Endothelial cell of umbilical vein (primary cell): ENCODE results near the gene MYO16. TPM values are rescaled to one million over a fixed set of nuclear protein-coding genes. Genes with fewer than 3 reads are reported as not detected.

Source experiments
- BruUV-seq: library from RNA; stranded (reverse); fragments of 400-500 nt; replicated peaks from 2 replicates; lab custom pipeline; 2021; lab: Mats Ljungman, UMichigan
- CTCF ChIA-PET: fragments of 300-600, 350-600 bp; sonication (Branson Sonifier 250); formaldehyde crosslinking; loops from one replicate; lab custom pipeline; 2021; ENCODE audit warnings: antibody characterized with exemption, inconsistent platforms; lab: Charles Lee
- POLR2A ChIA-PET: fragments of 300-600, 350-600 bp; sonication (Branson Sonifier 250); formaldehyde crosslinking; loops from one replicate; lab custom pipeline; 2021; ENCODE audit warnings: antibody characterized with exemption, inconsistent platforms; lab: Charles Lee
- DNase-seq: peaks from one replicate; pipeline ENCODE4 v3.0.0-alpha.2; 2011; ENCODE audit warnings: low read depth, low spot score
- FAIRE-seq: peaks from 2 replicates; lab custom pipeline; 2011; peaks lifted over from hg19 to GRCh38; lab: Jason Lieb, UNC
- H2AFZ ChIP-seq: 2 replicates; pipeline ENCODE4 v1.6.0; 2012; ENCODE audit warnings: low read depth, low read length, control low read depth, inconsistent platforms
- H3K27ac ChIP-seq: 2 replicates; pipeline ENCODE4 v1.5.1; 2011; ENCODE audit warnings: low read depth, mild to moderate bottlenecking, control low read depth, low read length, moderate library complexity; ENCODE audit not compliant: insufficient read depth
- H3K27me3 ChIP-seq, 2 experiments: 2 replicates each; pipeline versions ENCODE4 v1.6.0 to v1.6.1; 2011; ENCODE audit warnings: low read length in 2 of 2, mixed read lengths in 1 of 2; ENCODE audit not compliant: control insufficient read depth in 2 of 2, insufficient read depth in 2 of 2
- H3K36me3 ChIP-seq, 2 experiments: 2 replicates in 1 of 2; 3 replicates in 1 of 2; pipeline ENCODE4 v1.5.1; 2011; ENCODE audit warnings: low read length in 2 of 2, mild to moderate bottlenecking in 1 of 2, moderate library complexity in 1 of 2; ENCODE audit not compliant: control insufficient read depth in 2 of 2, insufficient read depth in 2 of 2; ENCODE audit errors: extremely low read depth in 1 of 2
- H3K4me1 ChIP-seq: 3 replicates; pipeline ENCODE4 v1.5.1; 2011; ENCODE audit warnings: mild to moderate bottlenecking, low read length; ENCODE audit not compliant: control insufficient read depth, insufficient read depth; ENCODE audit errors: extremely low read depth
- H3K4me2 ChIP-seq: 2 replicates; pipeline ENCODE4 v1.6.1; 2011; ENCODE audit warnings: low read length, control low read depth, mixed read lengths; ENCODE audit not compliant: insufficient read depth
- H3K4me3 ChIP-seq, 3 experiments: fragments of 200-600 bp in 1 of 3; sonication (generic), shearing (Covaris generic) in 1 of 3; replicated peaks in 1 of 3; 2 replicates each; pipeline ENCODE4 v1.5.1; 2011 to 2016; ENCODE audit warnings: control low read depth in 3 of 3, low read length in 3 of 3, mild to moderate bottlenecking in 2 of 3, inconsistent platforms in 1 of 3, low read depth in 1 of 3, moderate library complexity in 1 of 3; ENCODE audit not compliant: insufficient read depth in 1 of 3
- H3K79me2 ChIP-seq: 2 replicates; pipeline ENCODE4 v1.6.0; 2012; ENCODE audit warnings: low read length, inconsistent platforms; ENCODE audit not compliant: control insufficient read depth, insufficient read depth
- H3K9ac ChIP-seq: replicated peaks from 2 replicates; pipeline ENCODE3; 2011; ENCODE audit warnings: low read length, control low read depth; ENCODE audit not compliant: insufficient read depth; ENCODE audit errors: extremely low read depth
- H3K9me1 ChIP-seq: replicated peaks from 3 replicates; pipeline ENCODE4 v1.6.0; 2011; ENCODE audit warnings: mild to moderate bottlenecking, low read length; ENCODE audit not compliant: control insufficient read depth, insufficient read depth; ENCODE audit errors: extremely low read depth
- H3K9me3 ChIP-seq: replicated peaks from 2 replicates; pipeline ENCODE4 v1.5.1; 2012; ENCODE audit warnings: low read length, inconsistent platforms; ENCODE audit not compliant: control insufficient read depth, insufficient read depth
- H4K20me1 ChIP-seq: replicated peaks from 2 replicates; pipeline ENCODE3; 2011; ENCODE audit warnings: mild to moderate bottlenecking, low read length; ENCODE audit not compliant: control insufficient read depth, insufficient read depth; ENCODE audit errors: extremely low read depth
- EZH2 ChIP-seq: IDR thresholded peaks from 2 replicates; pipeline ENCODE4 v1.6.1; 2012; ENCODE audit warnings: borderline replicate concordance, low read depth, mild to moderate bottlenecking, moderate library complexity, low read length, inconsistent platforms; ENCODE audit not compliant: severe bottlenecking
- FOS ChIP-seq: IDR thresholded peaks from 2 replicates; pipeline ENCODE4 v1.6.1; 2011; ENCODE audit warnings: mild to moderate bottlenecking, low read length, moderate library complexity, borderline replicate concordance; ENCODE audit not compliant: insufficient read depth
- GATA2 ChIP-seq: IDR thresholded peaks from 2 replicates; pipeline ENCODE4 v1.7.0; 2011; ENCODE audit warnings: low read depth, mild to moderate bottlenecking, moderate library complexity, mixed read lengths, low read length; ENCODE audit not compliant: insufficient read length, insufficient read depth
- JUN ChIP-seq: IDR thresholded peaks from 2 replicates; pipeline ENCODE4 v1.6.1; 2011; ENCODE audit warnings: borderline replicate concordance, low read depth; ENCODE audit not compliant: insufficient read length, insufficient read depth
- MYC ChIP-seq: IDR thresholded peaks from one replicate; pipeline ENCODE4 v1.6.1; 2011; ENCODE audit warnings: mild to moderate bottlenecking, low read depth, low read length
- POLR2A ChIP-seq: IDR thresholded peaks from 2 replicates; pipeline ENCODE4 v1.6.1; 2012; ENCODE audit warnings: low read depth, mild to moderate bottlenecking, control low read depth, low read length
- POLR2AphosphoS5 ChIP-seq: IDR thresholded peaks from 2 replicates; pipeline ENCODE4 v1.6.1; 2012; ENCODE audit warnings: low read depth, mild to moderate bottlenecking, control low read depth, low read length, moderate library complexity; ENCODE audit not compliant: insufficient read depth
- dilution Hi-C: fragments of 300-500 bp; cut with MboI; formaldehyde crosslinking; loops from one replicate; pipeline ENCODE4 v1.15.0; 2019; ENCODE audit warnings: low sequenced_read_pairs; ENCODE audit not compliant: extremely low pct_ligation_motif_present
- intact Hi-C: fragments of 100-400 bp; cut with micrococcal nuclease; formaldehyde crosslinking; loops from one replicate; pipeline ENCODE4 v1.10.0; 2022
- polyA plus RNA-seq, 4 experiments: library from polyadenylated mRNA; depleted of rRNA in 3 of 4; stranded (reverse) in 3 of 4; unstranded in 1 of 4; fragments of >200 nt; gene quantifications; 2 replicates each; pipeline versions ENCODE4 v1.2.1 to v1.2.3, GENCODE V29; 2011 to 2012; ENCODE audit warnings: missing spikeins in 1 of 4
- total RNA-seq: library from RNA; stranded (reverse); gene quantifications from 2 replicates; pipeline ENCODE4 v1.2.3, GENCODE V29; 2021
- TF ChIP-seq, protein P1 (sequence below): IDR thresholded peaks from 2 replicates; pipeline ENCODE4 v1.6.1; 2011; ENCODE audit not compliant: insufficient read depth, insufficient read length
- TF ChIP-seq, protein P2 (sequence below), 2 donors: IDR thresholded peaks; 1 replicate in 1 of 2; 2 replicates in 1 of 2; pipeline ENCODE4 v1.5.1; 2011; ENCODE audit warnings: low read length in 2 of 2, mild to moderate bottlenecking in 2 of 2, moderate library complexity in 2 of 2, control low read depth in 1 of 2, inconsistent platforms in 1 of 2, low read depth in 1 of 2; ENCODE audit not compliant: insufficient read depth in 1 of 2; ENCODE audit errors: extremely low read depth in 1 of 2

The MYO16 gene
- total and polyA plus RNA-seq, 2 donors (not counting 3 experiments of a cell fraction or from before 2014, with no cell fraction given) = 0.03 to 0.04 TPM

DNA sequence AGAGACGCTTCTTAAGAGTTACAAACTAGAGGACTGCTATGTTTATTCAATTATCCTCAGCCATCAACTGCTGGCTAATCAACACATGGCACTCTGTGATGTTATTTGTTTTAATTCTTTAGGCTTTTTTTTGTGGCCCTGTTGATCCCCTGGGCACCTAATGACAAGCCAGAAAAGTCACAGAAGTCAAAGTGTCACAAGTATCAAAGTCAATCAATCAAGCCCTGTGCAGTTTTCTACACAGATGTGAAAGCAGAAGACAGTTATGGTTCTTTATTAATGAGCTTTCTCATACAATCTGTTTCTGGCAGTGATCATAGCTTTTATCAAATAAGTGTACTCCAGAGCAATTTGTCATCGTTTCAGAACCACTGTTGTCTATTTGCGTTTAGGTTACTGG is 34.3 kb downstream of the MYO16 start:
- no peak overlapping the region for H3K9ac ChIP-seq
- POLR2A ChIA-PET = no interaction called here
- FAIRE-seq = no peak

More for the DNA sequence above, 34.3 kb downstream of the MYO16 start:
- no peaks in the 10 kb centered on the region for H3K36me3 ChIP-seq
- dilution Hi-C loops (no loop called here), intact Hi-C loops (no loop called here)
- H2AFZ ChIP-seq = no peak overlapping the region
- H3K4me2 ChIP-seq = no peak overlapping the region
- no peaks in the 10 kb centered on the region for H3K9me3 ChIP-seq
- no peak overlapping the region for H3K4me3 ChIP-seq
- no peak overlapping the region for H3K27ac ChIP-seq
- BruUV-seq = no TSS peak
- no peaks in the 10 kb centered on the region for H3K27me3 ChIP-seq
- no peaks in the 10 kb centered on the region for H4K20me1 ChIP-seq
- CTCF ChIA-PET = no interaction called here
- H3K9me1 ChIP-seq = no peaks in the 10 kb centered on the region
- TF ChIP-seq POLR2A (no peak), GATA2 (no peak), POLR2AphosphoS5 (no peak), JUN (no peak), EZH2 (no peak), MYC (no peak), FOS (no peak)
- TF ChIP-seq, protein P1, sequence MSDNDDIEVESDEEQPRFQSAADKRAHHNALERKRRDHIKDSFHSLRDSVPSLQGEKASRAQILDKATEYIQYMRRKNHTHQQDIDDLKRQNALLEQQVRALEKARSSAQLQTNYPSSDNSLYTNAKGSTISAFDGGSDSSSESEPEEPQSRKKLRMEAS = no peak
- TF ChIP-seq, protein P2, sequence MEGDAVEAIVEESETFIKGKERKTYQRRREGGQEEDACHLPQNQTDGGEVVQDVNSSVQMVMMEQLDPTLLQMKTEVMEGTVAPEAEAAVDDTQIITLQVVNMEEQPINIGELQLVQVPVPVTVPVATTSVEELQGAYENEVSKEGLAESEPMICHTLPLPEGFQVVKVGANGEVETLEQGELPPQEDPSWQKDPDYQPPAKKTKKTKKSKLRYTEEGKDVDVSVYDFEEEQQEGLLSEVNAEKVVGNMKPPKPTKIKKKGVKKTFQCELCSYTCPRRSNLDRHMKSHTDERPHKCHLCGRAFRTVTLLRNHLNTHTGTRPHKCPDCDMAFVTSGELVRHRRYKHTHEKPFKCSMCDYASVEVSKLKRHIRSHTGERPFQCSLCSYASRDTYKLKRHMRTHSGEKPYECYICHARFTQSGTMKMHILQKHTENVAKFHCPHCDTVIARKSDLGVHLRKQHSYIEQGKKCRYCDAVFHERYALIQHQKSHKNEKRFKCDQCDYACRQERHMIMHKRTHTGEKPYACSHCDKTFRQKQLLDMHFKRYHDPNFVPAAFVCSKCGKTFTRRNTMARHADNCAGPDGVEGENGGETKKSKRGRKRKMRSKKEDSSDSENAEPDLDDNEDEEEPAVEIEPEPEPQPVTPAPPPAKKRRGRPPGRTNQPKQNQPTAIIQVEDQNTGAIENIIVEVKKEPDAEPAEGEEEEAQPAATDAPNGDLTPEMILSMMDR (IDR thresholded peaks at IDR 0.05; ENCODE audit: extremely low read depth in 1 of 2, insufficient read depth in 1 of 2, low read depth in 1 of 2, low read length in 2 of 2) = no peak
- DNase-seq = no peak
- H3K4me1 ChIP-seq = no peaks in the 10 kb centered on the region
- H3K79me2 ChIP-seq = no peaks in the 10 kb centered on the region
